Ovary (tissue), 9 donors: ENCODE measurements around the gene SCN4B. TPM values are rescaled to one million over a fixed set of nuclear protein-coding genes. Genes with fewer than 3 reads are reported as not detected.

ENCODE experiments used
- DNase-seq, 5 donors: peaks; one replicate each; pipeline ENCODE4 v3.0.0-alpha.2; 2019 to 2020
- H3K27ac ChIP-seq, 2 donors: fragments of 200-600 bp; one replicate each; pipeline versions ENCODE4 v1.5.1 to v1.8.0; 2019 to 2022
- H3K27me3 ChIP-seq: fragments of 200-600 bp; one replicate; pipeline ENCODE4 v1.8.0; 2022
- H3K36me3 ChIP-seq: fragments of 200-600 bp; sonication (generic); one replicate; pipeline ENCODE4 v1.5.1; 2019
- H3K4me1 ChIP-seq: one replicate; pipeline ENCODE4 v1.8.1; 2013; ENCODE audit warnings: mild to moderate bottlenecking, moderate library complexity; ENCODE audit not compliant: insufficient read depth
- H3K4me3 ChIP-seq: fragments of 200-600 bp; sonication (generic); one replicate; pipeline ENCODE4 v1.5.1; 2017
- H3K9me3 ChIP-seq, 2 donors: fragments of 200-600 bp in 1 of 2; sonication (generic) in 1 of 2; one replicate each; pipeline versions ENCODE4 v1.5.1 to v1.8.1; 2013 to 2019; ENCODE audit warnings: mild to moderate bottlenecking in 1 of 2, moderate library complexity in 1 of 2
- CTCF ChIP-seq, 3 donors: fragments of 450-650 bp in 2 of 3; fragments of 200-600 bp in 1 of 3; IDR thresholded peaks; one replicate each; pipeline versions ENCODE4 v1.5.1 to v1.8.0; 2016 to 2022; ENCODE audit warnings: antibody characterized with exemption in 3 of 3, mild to moderate bottlenecking in 1 of 3
- EP300 ChIP-seq: sonication (generic); formaldehyde crosslinking; IDR thresholded peaks from one replicate; pipeline ENCODE4 v1.6.1; 2017; ENCODE audit warnings: antibody characterized with exemption
- POLR2A ChIP-seq: fragments of 450-650 bp; IDR thresholded peaks from one replicate; pipeline ENCODE4 v1.6.1; 2017; ENCODE audit warnings: antibody characterized with exemption, mild to moderate bottlenecking, moderate library complexity
- WGBS, 3 donors: extraction: QIAGEN DNeasy Blood & Tissue Kit in 1 of 3; methylation state at CpG; one replicate each; pipeline versions ENCODE4 v1.1.5 to v1.1.7; 2013 to 2017; 5-methylcytosine and 5-hydroxymethylcytosine counted together
- intact Hi-C, 4 donors: fragments of 100-400 bp; cut with DNase I; formaldehyde crosslinking; loops; one replicate each; pipeline versions ENCODE4 v1.11.0 to v1.15.1; 2022 to 2023
- polyA plus RNA-seq, 2 donors: library from polyadenylated mRNA; stranded (reverse); fragments of 200-250 nt in 1 of 2; fragments of 350-450 nt in 1 of 2; fragmentation: Illumina TruSeq in 1 of 2; extraction: RNeasy Lipid Tissue Mini Kit (QIAGEN cat#74804) in 1 of 2; gene quantifications; one replicate each; pipeline ENCODE4 v1.2.3, GENCODE V29; 2013 to 2014
- total RNA-seq, 7 donors: library from RNA; depleted of rRNA in 2 of 7; stranded (reverse); fragments of >200 nt in 2 of 7; fragmentation: NEBNext Ultra II Directional in 3 of 7; extraction: Animal tissue kit (Norgen Biotek cat#: 25700) in 3 of 7; gene quantifications; one replicate each; pipeline versions ENCODE4 v1.1.0 to v1.2.4, GENCODE V29; 2016 to 2023
- donor health status: DM: no; HTN: no; CAD: no; lungs with moderate emphysema.
- donor health status: DM: no; HTN: no; CAD: no.
- donor health status: Bipolar disorder and iron deficiency.
- donor health status: DM: yes; HTN: yes; CAD: no.
- donor health status: DM: no; HTN: no; CAD: no.
- donor health status: DM: yes; HTN: yes; CAD: no.

Gene SCN4B
- total and polyA plus RNA-seq, 9 donors: 0.10 to 13.3 (median 0.52) TPM

- intact Hi-C loops: no loop called here
- DNase-seq: no peak
- 69 to 84% (median 69%) methylated on average over 2 of the region's 2 CpGs for WGBS, 3 donors
These were observed 45.8 kb downstream of the SCN4B start for GRCh38 chr11:118106789-118107335.

GRCh38 chr11:118105657-118106305, 46.8 kb downstream of the SCN4B start:
- Histone ChIP-seq H3K9me3 (no peaks in the 10 kb centered on the region), H3K27ac (no peak overlapping the region), H3K36me3 (no peaks in the 10 kb centered on the region), H3K27me3 (no peaks in the 10 kb centered on the region), H3K4me3 (no peak overlapping the region), H3K4me1 (no peaks in the 10 kb centered on the region)
- no peak for DNase-seq
- 55 to 63% (median 61%) methylated on average over 4 of the region's 4 CpGs for WGBS, 3 donors
- TF ChIP-seq POLR2A (no peak), CTCF (IDR thresholded peaks at IDR 0.05) (no peak), EP300 (no peak)
- intact Hi-C loops: no loop called here

More at GRCh38 chr11:118106789-118107335, 45.8 kb downstream of the SCN4B start:
- Histone ChIP-seq H3K9me3 (no peaks in the 10 kb centered on the region), H3K4me1 (no peaks in the 10 kb centered on the region), H3K4me3 (no peak overlapping the region), H3K27me3 (no peaks in the 10 kb centered on the region), H3K36me3 (no peaks in the 10 kb centered on the region), H3K27ac (no peak overlapping the region)
- TF ChIP-seq EP300: no peak
- TF ChIP-seq POLR2A: no peak
- no peak for TF ChIP-seq CTCF (IDR thresholded peaks at IDR 0.05)

- Histone ChIP-seq H3K36me3 (no peaks in the 10 kb centered on the region), H3K4me3 (no peak overlapping the region), H3K27me3 (no peaks in the 10 kb centered on the region), H3K4me1 (no peaks in the 10 kb centered on the region), H3K27ac (no peak overlapping the region), H3K9me3 (no peaks in the 10 kb centered on the region)
- DNase-seq: no peak
- WGBS, 3 donors: 92 to 96% (median 92%) methylated on average over 6 of the region's 6 CpGs
- intact Hi-C loops: no loop called here
- TF ChIP-seq CTCF (IDR thresholded peaks at IDR 0.05) (no peak), EP300 (no peak), POLR2A (no peak)
These were observed 48.1 kb downstream of the SCN4B start for GRCh38 chr11:118104491-118104890.

GRCh38 chr11:118102721-118103261, 49.8 kb downstream of the SCN4B start:
- intact Hi-C loops: no loop called here
- H3K27ac ChIP-seq: no peak overlapping the region
- H3K36me3 ChIP-seq: no peaks in the 10 kb centered on the region
- H3K27me3 ChIP-seq: no peaks in the 10 kb centered on the region
- H3K4me1 ChIP-seq: no peaks in the 10 kb centered on the region
- no peak overlapping the region for H3K4me3 ChIP-seq
- H3K9me3 ChIP-seq: no peaks in the 10 kb centered on the region
- WGBS, 3 donors: 59 to 69% (median 61%) methylated on average over 13 of the region's 13 CpGs
- TF ChIP-seq CTCF (IDR thresholded peaks at IDR 0.05): no peak
- TF ChIP-seq EP300: no peak
- no peak for TF ChIP-seq POLR2A
- no peak for DNase-seq
